ENCODE measurements around the gene SEMA3D.
"Not testable (repeated sequence)": the region's sequence is repeated elsewhere in the genome, so short reads cannot be mapped to it uniquely, and the experiment has no call there.

Gene SEMA3D

GRCh38 chr7:85031475-85031874, 155.4 kb downstream of the SEMA3D start:
- DNase-seq (ENCODE audit: low spot score) = no peak

DNA sequence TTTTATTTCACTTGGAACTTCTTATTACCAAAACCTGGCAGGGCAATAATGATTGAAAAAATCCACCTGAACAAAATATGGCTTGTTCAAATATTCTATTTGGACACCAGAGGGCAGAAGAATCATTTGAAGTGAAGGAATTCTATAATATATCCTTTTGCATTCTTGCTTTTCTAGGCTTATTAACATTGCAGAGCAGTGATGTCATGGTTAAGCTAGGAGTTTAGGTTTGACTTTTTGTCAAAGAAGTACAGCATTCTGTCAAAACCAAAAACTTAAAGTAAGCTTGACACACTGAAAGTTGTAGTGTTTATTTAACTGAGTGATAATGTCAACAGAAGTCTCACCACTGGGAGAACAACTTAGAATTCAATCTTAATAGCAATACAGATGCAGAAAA, 156.0 kb downstream of the SEMA3D start:
- peak; percentile 2 for DNase-seq (ENCODE audit: low spot score)

DNA sequence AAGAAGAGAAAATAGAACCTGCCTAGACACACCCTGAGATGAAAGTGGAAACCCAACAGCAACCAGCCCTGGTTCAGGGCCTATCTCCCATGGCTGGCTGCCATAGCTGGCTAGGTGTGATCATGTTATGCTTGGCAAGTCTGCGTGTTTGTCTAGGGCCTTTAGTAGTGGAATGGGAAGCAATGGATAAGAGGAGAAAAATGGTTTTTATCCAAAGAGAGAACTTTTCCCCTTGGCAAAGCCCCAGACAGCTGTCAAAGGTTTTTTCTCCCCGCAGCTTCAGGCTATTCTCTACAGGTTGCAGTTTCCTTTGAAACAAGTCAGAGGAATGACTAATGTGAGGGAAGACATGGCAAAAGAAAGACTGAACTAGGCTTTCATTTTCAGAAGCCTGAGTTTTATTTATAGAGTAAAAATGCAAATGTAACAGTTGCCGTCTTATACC, 161.5 kb downstream of the SEMA3D start:
- no peak for DNase-seq (ENCODE audit: low spot score)

DNA sequence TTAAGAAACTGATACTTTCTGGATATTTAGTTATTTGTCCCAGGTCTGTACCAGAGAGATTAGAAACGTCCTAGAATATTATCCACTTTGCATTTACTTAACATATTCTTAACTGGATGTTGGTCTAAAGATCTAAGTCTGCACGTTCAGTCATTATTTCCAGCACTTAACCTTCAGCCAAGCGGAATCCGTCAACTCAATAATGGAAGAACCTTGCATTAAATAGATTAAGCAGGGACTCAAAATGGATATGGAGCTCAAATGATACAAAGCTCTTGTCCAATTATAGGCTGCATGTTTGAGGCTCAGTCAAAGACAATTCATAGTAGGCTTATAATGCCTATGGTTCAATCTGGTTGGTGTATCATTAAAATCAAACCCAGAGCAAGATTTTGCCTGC, 162.9 kb downstream of the SEMA3D start:
- no peak for DNase-seq (ENCODE audit: low spot score)

DNA sequence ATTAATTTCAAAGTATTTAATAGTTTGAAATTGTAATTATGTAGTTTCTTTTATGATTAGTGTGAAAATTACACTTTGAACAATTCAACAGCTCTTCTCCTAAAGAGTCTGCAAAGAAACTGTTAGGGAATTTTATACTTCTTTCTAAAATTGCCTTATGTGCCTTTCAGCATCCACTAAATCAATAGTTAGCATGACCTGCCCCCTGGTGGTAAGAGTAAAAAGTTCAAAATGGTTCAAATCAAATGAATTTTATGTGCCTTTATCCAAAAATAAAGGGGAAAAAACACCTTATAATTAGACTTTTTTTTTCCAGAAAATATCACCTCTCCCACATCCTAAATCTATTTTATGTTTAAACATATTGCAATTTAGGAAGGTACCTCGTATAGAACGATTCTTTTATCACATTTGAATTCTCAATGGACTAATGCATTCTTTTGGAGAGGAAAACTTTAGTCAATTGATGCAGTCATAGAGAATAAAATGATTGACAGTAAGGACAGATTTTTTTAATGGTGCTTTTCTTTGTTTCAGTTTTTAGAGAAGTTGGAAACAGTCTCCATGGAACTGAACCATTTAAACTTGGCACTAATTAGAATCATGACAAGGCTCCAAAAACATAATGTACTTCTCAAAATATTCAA, 163.7 kb downstream of the SEMA3D start:
- DNase-seq (ENCODE audit: low spot score) = no peak

- DNase-seq (ENCODE audit: low spot score) = no peak
Measured at GRCh38 chr7:85022064-85022697, 164.7 kb downstream of the SEMA3D start.

DNA sequence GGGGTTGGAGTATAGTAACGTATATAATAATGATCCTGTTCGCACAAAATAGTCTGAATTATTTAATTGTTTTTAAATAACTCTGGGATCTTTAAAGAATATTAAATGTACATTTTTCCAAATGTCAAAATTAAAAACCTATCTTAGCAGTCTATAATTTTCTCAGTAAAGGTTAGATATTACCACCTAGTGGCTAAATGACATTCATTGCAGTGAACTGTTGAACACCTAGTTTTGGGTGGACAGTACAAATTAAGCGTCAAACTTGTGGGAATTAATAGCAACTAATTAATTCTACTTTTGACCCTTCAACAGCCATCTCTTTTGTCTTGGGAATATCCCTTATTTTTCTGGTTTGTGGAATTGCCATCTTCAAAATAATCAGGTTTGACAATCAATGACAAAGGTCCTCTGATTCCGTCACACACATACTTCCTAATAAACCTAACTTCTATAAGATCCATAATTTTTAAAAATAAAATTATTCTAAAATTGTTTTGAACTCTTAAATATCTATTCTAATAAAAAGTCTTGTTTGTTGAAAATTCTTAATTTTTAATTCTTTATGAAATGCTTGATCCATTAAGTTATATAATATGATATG, 165.7 kb downstream of the SEMA3D start:
- DNase-seq (ENCODE audit: low spot score) = no peak

- DNase-seq (ENCODE audit: low spot score) = no peak
Measured at GRCh38 chr7:85019778-85020177, 167.1 kb downstream of the SEMA3D start.

DNA sequence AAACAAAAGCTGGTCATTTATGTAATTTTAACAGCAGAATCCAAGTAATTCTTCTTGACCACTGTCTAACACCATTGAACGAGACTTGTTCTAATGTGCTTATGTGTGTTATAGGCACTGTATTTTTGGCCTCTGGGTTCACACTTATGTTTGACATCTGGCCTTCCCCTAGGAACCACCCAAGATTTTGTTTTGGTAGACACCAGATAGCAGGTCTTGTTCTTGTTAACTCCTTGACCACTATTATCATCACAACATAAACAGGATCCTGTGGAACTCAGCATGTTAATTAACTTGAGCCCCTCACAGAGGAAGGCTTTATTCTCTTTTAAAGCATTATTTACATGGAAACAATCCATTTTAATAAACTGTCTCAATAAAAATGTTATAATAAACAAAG, 167.7 kb downstream of the SEMA3D start:
- no peak for DNase-seq (ENCODE audit: low spot score)

DNA sequence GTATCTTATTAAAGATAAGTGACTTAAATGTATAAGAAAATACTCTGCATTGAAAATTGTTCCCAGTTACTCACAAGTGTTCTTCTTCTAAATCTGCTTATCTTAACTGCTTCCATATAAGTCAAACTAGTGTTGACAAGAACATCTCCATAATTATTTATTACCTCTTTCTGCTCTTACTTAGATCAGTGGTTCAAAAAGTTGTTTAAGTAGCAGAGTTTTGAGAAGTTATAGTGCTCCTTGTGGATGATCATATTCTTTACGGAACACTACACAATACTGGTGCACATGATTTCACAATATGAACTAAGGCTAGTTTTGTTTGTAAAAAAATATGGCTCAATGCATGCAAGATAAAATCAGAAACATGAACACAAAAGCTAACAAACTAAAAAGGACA, 168.4 kb downstream of the SEMA3D start:
- DNase-seq (ENCODE audit: low spot score) = no peak

DNA sequence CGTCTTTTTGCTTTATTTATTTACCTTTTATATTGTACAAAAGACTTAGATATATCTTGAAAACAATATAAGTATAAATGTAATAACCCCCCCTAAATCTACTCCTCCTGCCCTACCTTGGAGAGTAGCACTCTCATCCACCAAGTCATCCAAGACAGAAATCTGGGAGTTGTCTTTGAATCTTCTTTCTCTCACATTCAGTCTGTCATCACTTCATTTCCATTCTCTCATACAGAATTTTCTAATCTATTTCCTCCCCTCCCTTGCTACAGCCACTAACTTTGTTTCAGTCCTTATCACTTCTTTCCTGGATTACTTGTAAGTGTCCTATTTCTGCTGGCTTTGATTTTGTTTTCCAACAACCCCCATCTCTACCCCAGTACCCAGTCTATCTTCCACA, 170.6 kb downstream of the SEMA3D start:
- no peak for DNase-seq (ENCODE audit: low spot score)

- no peak for DNase-seq (ENCODE audit: low spot score)
Measured at GRCh38 chr7:85014936-85015660, 171.8 kb downstream of the SEMA3D start.

DNA sequence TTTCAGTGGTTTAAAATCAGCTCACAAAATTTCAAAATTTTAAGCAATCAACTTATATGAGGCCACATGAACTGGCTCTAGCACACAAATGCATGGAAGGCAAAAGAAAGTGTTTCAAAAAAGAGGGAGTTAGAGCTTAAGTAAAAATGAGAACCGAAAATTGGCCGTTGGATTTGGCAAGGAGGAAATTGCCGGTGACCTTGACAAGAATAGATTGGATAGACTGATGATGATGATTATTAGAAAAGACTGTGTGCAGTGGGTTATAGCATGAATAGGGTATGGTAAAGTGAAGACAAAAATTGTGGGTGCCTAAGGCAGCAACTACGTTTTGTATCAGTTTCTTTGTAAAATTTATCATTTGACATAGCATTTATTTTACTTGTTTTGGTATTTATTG, 175.7 kb downstream of the SEMA3D start:
- no peak for DNase-seq (ENCODE audit: low spot score)

GRCh38 chr7:85010306-85010705, 176.6 kb downstream of the SEMA3D start:
- DNase-seq (ENCODE audit: low spot score) = no peak

DNA sequence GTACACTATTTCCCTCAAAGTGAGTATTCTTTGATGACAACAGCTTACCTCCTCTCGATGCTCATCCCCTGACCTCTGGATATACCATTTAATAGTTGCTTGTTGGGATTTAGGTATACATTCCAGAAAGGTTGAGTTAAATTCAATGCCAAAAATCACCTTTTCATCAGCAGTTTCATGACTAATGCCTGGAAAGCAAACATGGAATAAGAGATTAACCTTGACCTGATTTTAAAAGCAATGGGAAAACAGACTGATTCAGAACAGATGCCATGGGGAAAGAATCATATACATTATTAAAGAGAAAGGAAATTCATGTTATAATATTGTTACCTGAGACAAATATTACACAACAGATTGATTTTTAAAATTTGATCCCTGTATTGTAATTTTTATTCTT, 180.1 kb downstream of the SEMA3D start:
- no peak for DNase-seq (ENCODE audit: low spot score)

DNA sequence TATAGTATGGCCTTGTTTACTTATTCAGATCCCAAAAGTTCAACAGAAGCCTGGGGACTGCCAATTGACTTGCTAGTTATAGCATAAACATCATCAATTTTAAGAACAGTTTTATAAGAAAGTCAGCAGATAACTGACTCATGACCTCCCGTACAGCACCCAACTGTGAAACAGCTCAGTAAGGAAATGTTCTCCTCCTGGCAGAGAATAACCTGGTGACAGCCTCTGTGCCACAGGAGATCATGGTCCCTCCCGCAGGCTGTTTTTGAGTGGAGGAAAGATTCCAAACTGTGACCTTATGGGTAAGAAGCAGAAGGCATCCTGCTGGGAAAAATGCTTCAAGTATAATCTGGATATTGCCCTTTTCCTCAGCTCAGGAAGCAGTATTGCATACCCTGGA, 182.5 kb downstream of the SEMA3D start:
- no peak for DNase-seq (ENCODE audit: low spot score)

DNA sequence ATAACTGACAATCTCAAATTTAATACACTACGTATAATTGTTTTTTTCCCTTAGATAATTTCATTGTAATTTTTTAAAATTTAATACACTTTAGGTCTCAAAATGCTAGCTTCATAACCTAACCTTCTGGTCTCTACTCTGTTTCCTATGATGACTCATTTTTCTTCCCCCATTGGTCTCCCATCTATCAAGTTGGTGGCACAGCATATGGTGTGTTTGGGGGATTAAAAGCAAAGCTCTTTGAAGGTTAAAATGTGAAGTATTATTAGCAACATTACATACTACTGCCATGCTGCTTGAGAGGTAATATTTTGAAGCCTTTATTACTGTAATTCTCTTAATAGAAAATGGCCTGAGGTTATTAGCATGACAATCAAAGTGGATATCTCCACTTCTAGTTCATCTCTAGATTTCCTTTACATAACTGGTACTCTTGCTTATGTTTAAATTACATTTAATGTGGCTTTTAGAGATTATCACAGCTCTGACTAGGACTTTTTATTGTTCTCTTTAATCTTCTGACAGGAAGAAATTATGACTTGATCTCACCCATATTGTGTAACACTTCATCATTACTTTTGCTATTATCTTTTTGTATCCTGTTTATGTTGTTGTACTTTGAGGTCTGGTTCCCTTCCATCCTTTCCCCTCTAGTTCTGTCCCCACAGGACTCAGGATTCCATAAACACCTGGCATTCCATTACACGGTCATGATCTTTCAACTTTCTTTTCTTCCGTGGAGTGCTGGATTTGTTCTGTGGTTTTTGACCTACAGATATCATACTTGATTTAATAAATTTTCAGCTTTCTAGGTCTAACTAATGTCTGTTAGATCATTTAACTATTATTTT, 185.1 kb downstream of the SEMA3D start:
- no peak for DNase-seq (ENCODE audit: low spot score)

GRCh38 chr7:85000735-85001350, 186.0 kb downstream of the SEMA3D start:
- no peak for DNase-seq (ENCODE audit: low spot score)

- DNase-seq (ENCODE audit: low spot score) = no peak
Measured at GRCh38 chr7:84999450-84999849, 187.4 kb downstream of the SEMA3D start.

DNA sequence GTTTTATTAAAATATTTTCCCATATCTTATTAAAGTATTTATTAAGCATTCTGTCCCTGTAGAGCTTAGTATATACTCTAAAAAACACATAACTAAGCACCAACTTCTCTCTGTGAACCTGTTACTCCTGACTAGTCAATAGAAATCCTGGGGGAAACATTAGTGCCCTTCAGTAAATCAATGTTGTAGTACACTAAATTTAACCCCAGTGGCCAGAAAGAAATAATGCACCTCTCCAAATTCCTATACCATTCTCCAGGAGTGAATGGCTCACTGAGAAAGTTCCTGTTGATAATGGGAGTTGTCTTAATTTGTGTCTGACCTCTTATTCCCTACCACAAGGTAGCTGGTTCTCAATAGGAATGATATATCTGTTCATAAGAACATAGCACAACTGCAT, 188.2 kb downstream of the SEMA3D start:
- no peak for DNase-seq (ENCODE audit: low spot score)

GRCh38 chr7:84997626-84998025, 189.2 kb downstream of the SEMA3D start:
- DNase-seq (ENCODE audit: low spot score) = no peak

DNA sequence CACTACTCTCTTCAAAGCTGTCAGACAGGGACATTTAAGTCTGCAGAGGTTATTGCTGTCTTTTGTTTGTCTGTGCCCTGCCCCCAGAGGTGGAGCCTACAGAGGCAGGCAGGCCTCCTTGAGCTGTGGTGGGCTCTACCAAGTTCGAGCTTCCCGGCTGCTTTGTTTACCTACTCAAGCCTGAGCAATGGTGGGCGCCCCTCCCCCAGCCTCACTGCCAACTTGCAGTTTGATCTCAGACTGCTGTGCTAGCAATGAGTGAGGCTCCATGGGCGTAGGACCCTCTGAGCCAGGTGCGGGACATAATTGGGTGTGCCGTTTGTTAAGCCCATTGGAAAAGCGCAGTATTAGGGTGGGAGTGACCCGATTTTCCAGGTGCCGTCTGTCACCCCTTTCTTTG, 193.9 kb downstream of the SEMA3D start:
- DNase-seq (ENCODE audit: low spot score) = not testable (repeated sequence)
